ENCODE measurements around the gene HRH2. TPM values are rescaled to one million over a fixed set of nuclear protein-coding genes. Genes with fewer than 3 reads are reported as not detected.

Gene HRH2
- total and polyA plus RNA-seq, 7 experiments from 2014 or later = 5.0 to 26.3 (median 8.0) TPM

- peaks cover 0 to 38% of the 10 kb centered on the region in 2 donors for H3K4me1 ChIP-seq (ENCODE audit: control insufficient read depth in 2 of 2, insufficient read depth in 2 of 2, low read length in 2 of 2)
- POLR2A ChIA-PET = no interaction called here
Observed at GRCh38 chr5:175666216-175666615, 8.3 kb downstream of the HRH2 start.

GRCh38 chr5:175668006-175668405 is 10.1 kb downstream of the HRH2 start:
- ATAC-seq (no peak), DNase-seq (no peak)
- no peak overlapping the region for H3K4me3 ChIP-seq (ENCODE audit: low read length)
- Mint-ChIP-seq H3K9me3 (peaks cover 0 to 1% (median 0%) of the 10 kb centered on the region in 11 donors), H3K36me3 (peaks cover 0 to 19% (median 13%) of the 10 kb centered on the region in 5 donors), H3K4me1 (peaks cover 59 to 97% (median 83%) of the 10 kb centered on the region in 7 donors), H3K4me3 (peak overlapping the region in 1 of 10 donors; percentile 12), H3K27me3 (no peaks in the 10 kb centered on the region), H3K27ac (peak overlapping the region in 7 of 9 donors; percentile 14 to 76 (median 48))
- H3K4me1 ChIP-seq (ENCODE audit: control insufficient read depth in 2 of 2, insufficient read depth in 2 of 2, low read length in 2 of 2) = peaks cover 0 to 34% of the 10 kb centered on the region in 2 donors
- H3K9me3 ChIP-seq (ENCODE audit: control insufficient read depth in 2 of 3, low read length in 3 of 3) = no peaks in the 10 kb centered on the region
- intact Hi-C loops (cut with micrococcal nuclease) = no loop called here
- no peaks in the 10 kb centered on the region for H3K36me3 ChIP-seq (ENCODE audit: control insufficient read depth in 2 of 3, insufficient read depth in 3 of 3, low read length in 3 of 3)
- no peak overlapping the region for H3K27ac ChIP-seq (ENCODE audit: low read depth, low read length)
- POLR2A ChIA-PET = interaction anchor here (1.2 kb wide), 1 partner anchor 14 kb away, joined by 5 read pairs; no protein-coding TSS in a partner anchor
- CTCF ChIA-PET = interaction anchor here (0.6 to 1.2 kb wide), 2 partner anchors 28 to 134 kb away, joined by 3 read pairs; no protein-coding TSS in a partner anchor
- no peaks in the 10 kb centered on the region for H3K27me3 ChIP-seq (ENCODE audit: control insufficient read depth in 2 of 2, insufficient read depth in 2 of 2, low read length in 2 of 2)

More at GRCh38 chr5:175666216-175666615, 8.3 kb downstream of the HRH2 start:
- no peaks in the 10 kb centered on the region for H3K36me3 ChIP-seq (ENCODE audit: control insufficient read depth in 2 of 3, insufficient read depth in 3 of 3, low read length in 3 of 3)
- intact Hi-C loops (cut with micrococcal nuclease) = no loop called here
- DNase-seq (no peak), ATAC-seq (no peak)
- peak overlapping the region in 6 of 9 donors; percentile 14 to 67 (median 29) for H3K27ac Mint-ChIP-seq
- H3K4me3 ChIP-seq (ENCODE audit: low read length) = no peak overlapping the region
- no peak overlapping the region for H3K4me3 Mint-ChIP-seq
- H3K27ac ChIP-seq (ENCODE audit: low read depth, low read length) = no peak overlapping the region
- peaks cover 55 to 97% (median 82%) of the 10 kb centered on the region in 7 donors for H3K4me1 Mint-ChIP-seq
- H3K9me3 ChIP-seq (ENCODE audit: control insufficient read depth in 2 of 3, low read length in 3 of 3) = no peaks in the 10 kb centered on the region
- no peaks in the 10 kb centered on the region for H3K9me3 Mint-ChIP-seq
- H3K27me3 Mint-ChIP-seq = no peaks in the 10 kb centered on the region
- no peaks in the 10 kb centered on the region for H3K27me3 ChIP-seq (ENCODE audit: control insufficient read depth in 2 of 2, insufficient read depth in 2 of 2, low read length in 2 of 2)
- CTCF ChIA-PET = no interaction called here
- H3K36me3 Mint-ChIP-seq = peaks cover 0 to 29% (median 15%) of the 10 kb centered on the region in 5 donors

DNA sequence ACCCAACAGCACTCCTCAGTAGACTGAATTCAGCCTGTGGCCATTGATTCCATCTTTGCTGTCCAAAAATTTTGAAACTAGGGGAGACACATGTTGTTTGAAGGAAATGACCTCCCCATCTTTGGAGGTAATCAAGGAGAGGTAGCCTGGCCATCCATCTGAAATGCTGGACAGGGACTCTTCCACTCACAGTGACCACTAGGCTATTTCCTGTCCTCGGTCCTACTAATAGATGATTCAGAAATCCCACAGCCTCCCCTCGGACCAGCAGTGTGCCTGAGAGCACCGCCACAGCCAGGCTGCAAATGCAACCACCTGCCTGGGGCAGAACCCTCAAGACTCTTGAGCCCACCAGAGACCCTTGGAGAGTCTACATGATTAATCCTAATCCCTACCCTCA is 12.5 kb downstream of the HRH2 start:
- H3K36me3 Mint-ChIP-seq = peaks cover 0 to 26% (median 9%) of the 10 kb centered on the region in 5 donors
- H3K4me1 ChIP-seq (ENCODE audit: control insufficient read depth in 2 of 2, insufficient read depth in 2 of 2, low read length in 2 of 2) = peaks cover 0 to 28% of the 10 kb centered on the region in 2 donors
- no peak overlapping the region for H3K27ac ChIP-seq (ENCODE audit: low read depth, low read length)
- H3K27ac Mint-ChIP-seq = peak overlapping the region in 6 of 9 donors; percentile 54 to 82 (median 58)
- ChIA-PET POLR2A (no interaction called here), CTCF (no interaction called here)
- H3K4me3 Mint-ChIP-seq = no peak overlapping the region
- peaks cover 0 to 3% (median 0%) of the 10 kb centered on the region in 3 experiments for H3K36me3 ChIP-seq (ENCODE audit: control insufficient read depth in 2 of 3, insufficient read depth in 3 of 3, low read length in 3 of 3)
- H3K27me3 ChIP-seq (ENCODE audit: control insufficient read depth in 2 of 2, insufficient read depth in 2 of 2, low read length in 2 of 2) = no peaks in the 10 kb centered on the region
- peaks cover 52 to 93% (median 78%) of the 10 kb centered on the region in 7 donors for H3K4me1 Mint-ChIP-seq
- no peaks in the 10 kb centered on the region for H3K27me3 Mint-ChIP-seq
- no peak for ATAC-seq
- DNase-seq = no peak
- H3K4me3 ChIP-seq (ENCODE audit: low read length) = no peak overlapping the region
- intact Hi-C loops (cut with micrococcal nuclease) = no loop called here
- peaks cover 0 to 2% (median 0%) of the 10 kb centered on the region in 11 donors for H3K9me3 Mint-ChIP-seq
- no peaks in the 10 kb centered on the region for H3K9me3 ChIP-seq (ENCODE audit: control insufficient read depth in 2 of 3, low read length in 3 of 3)

- peaks cover 0 to 2% (median 0%) of the 10 kb centered on the region in 11 donors for H3K9me3 Mint-ChIP-seq
- H3K4me3 Mint-ChIP-seq = peak overlapping the region in 3 of 10 donors; percentile 7 to 14 (median 11)
- Histone ChIP-seq H3K27me3 (ENCODE audit: control insufficient read depth in 2 of 2, insufficient read depth in 2 of 2, low read length in 2 of 2) (no peaks in the 10 kb centered on the region), H3K9me3 (ENCODE audit: control insufficient read depth in 2 of 3, low read length in 3 of 3) (no peaks in the 10 kb centered on the region), H3K4me3 (ENCODE audit: low read length) (no peak overlapping the region), H3K4me1 (ENCODE audit: control insufficient read depth in 2 of 2, insufficient read depth in 2 of 2, low read length in 2 of 2) (peaks cover 0 to 23% of the 10 kb centered on the region in 2 donors), H3K27ac (ENCODE audit: low read depth, low read length) (no peak overlapping the region), H3K36me3 (ENCODE audit: control insufficient read depth in 2 of 3, insufficient read depth in 3 of 3, low read length in 3 of 3) (peaks cover 0 to 3% (median 0%) of the 10 kb centered on the region in 3 experiments)
- peaks cover 0 to 30% (median 13%) of the 10 kb centered on the region in 5 donors for H3K36me3 Mint-ChIP-seq
- ChIA-PET CTCF (no interaction called here), POLR2A (no interaction called here)
- H3K27ac Mint-ChIP-seq = peak overlapping the region in 8 of 9 donors; percentile 3 to 82 (median 68)
- DNase-seq (no peak), ATAC-seq (peak; percentile 66)
- peaks cover 54 to 93% (median 78%) of the 10 kb centered on the region in 7 donors for H3K4me1 Mint-ChIP-seq
- H3K27me3 Mint-ChIP-seq = no peaks in the 10 kb centered on the region
- intact Hi-C loops (cut with micrococcal nuclease) = no loop called here
Observed at GRCh38 chr5:175671013-175671412, 13.1 kb downstream of the HRH2 start.

DNA sequence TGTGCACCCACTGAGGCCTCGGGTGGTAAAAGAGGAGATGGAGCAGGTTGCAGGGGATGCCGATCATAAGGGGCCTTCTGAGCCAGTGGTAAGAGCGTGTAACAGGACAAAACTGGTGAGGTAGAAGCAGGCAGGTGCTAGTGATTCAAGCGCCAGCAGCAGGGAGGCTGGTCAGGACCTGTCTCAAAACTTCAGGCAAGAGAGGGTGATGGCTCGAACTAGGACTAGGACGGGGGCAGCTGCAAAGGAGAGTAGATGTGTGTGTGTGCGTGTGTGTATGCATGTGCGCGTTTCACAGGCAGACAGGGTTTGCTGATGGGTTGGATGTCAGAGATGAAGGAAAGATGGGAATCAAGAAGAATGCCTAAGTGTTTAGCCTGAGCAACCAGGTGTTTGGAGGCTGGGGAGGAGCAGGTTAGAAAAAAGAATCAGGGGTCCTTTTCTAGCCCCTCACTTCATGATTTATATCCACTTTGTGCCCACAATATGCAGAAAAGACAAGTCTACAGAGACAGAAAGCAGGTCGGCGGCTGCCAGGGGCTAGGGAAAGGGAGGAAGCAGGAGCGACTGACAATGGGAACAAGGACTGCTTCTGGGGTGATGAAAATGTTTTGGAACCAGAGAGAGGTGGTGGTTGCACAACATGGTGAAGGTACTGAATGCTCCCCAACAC is 15.2 kb downstream of the HRH2 start:
- Histone ChIP-seq H3K27ac (ENCODE audit: low read depth, low read length) (no peak overlapping the region), H3K4me1 (ENCODE audit: control insufficient read depth in 2 of 2, insufficient read depth in 2 of 2, low read length in 2 of 2) (peaks cover 0 to 38% of the 10 kb centered on the region in 2 donors), H3K9me3 (ENCODE audit: control insufficient read depth in 2 of 3, low read length in 3 of 3) (no peaks in the 10 kb centered on the region), H3K27me3 (ENCODE audit: control insufficient read depth in 2 of 2, insufficient read depth in 2 of 2, low read length in 2 of 2) (no peaks in the 10 kb centered on the region), H3K36me3 (ENCODE audit: control insufficient read depth in 2 of 3, insufficient read depth in 3 of 3, low read length in 3 of 3) (peaks cover 0 to 3% (median 0%) of the 10 kb centered on the region in 3 experiments), H3K4me3 (ENCODE audit: low read length) (no peak overlapping the region)
- Mint-ChIP-seq H3K27ac (peak overlapping the region in 7 of 9 donors; percentile 7 to 86 (median 45)), H3K4me3 (peak overlapping the region in 3 of 10 donors; percentile 1 to 64 (median 3)), H3K9me3 (peaks cover 0 to 2% (median 0%) of the 10 kb centered on the region in 11 donors), H3K36me3 (peaks cover 0 to 28% (median 13%) of the 10 kb centered on the region in 5 donors), H3K27me3 (no peaks in the 10 kb centered on the region), H3K4me1 (peaks cover 60 to 93% (median 78%) of the 10 kb centered on the region in 7 donors)
- POLR2A ChIA-PET = no interaction called here
- intact Hi-C loops (cut with micrococcal nuclease) = no loop called here
- CTCF ChIA-PET = no interaction called here
- ATAC-seq (no peak), DNase-seq (no peak)

GRCh38 chr5:175674731-175675346 is 17.0 kb downstream of the HRH2 start:
- Histone ChIP-seq H3K36me3 (ENCODE audit: control insufficient read depth in 2 of 3, insufficient read depth in 3 of 3, low read length in 3 of 3) (peaks cover 0 to 3% (median 0%) of the 10 kb centered on the region in 3 experiments), H3K27ac (ENCODE audit: low read depth, low read length) (no peak overlapping the region), H3K4me3 (ENCODE audit: low read length) (no peak overlapping the region), H3K4me1 (ENCODE audit: control insufficient read depth in 2 of 2, insufficient read depth in 2 of 2, low read length in 2 of 2) (peaks cover 0 to 43% of the 10 kb centered on the region in 2 donors), H3K9me3 (ENCODE audit: control insufficient read depth in 2 of 3, low read length in 3 of 3) (no peaks in the 10 kb centered on the region), H3K27me3 (ENCODE audit: control insufficient read depth in 2 of 2, insufficient read depth in 2 of 2, low read length in 2 of 2) (no peaks in the 10 kb centered on the region)
- ChIA-PET POLR2A (no interaction called here), CTCF (interaction anchor here (1.2 to 2.6 kb wide), 2 partner anchors 16 to 141 kb away, joined by 4 to 11 read pairs; no protein-coding TSS in a partner anchor)
- peaks cover 62 to 94% (median 88%) of the 10 kb centered on the region in 7 donors for H3K4me1 Mint-ChIP-seq
- peak overlapping the region in 8 of 9 donors; percentile 13 to 87 (median 58) for H3K27ac Mint-ChIP-seq
- no peaks in the 10 kb centered on the region for H3K27me3 Mint-ChIP-seq
- peaks cover 0 to 33% (median 13%) of the 10 kb centered on the region in 5 donors for H3K36me3 Mint-ChIP-seq
- H3K4me3 Mint-ChIP-seq = peak overlapping the region in 2 of 10 donors; percentile 13 to 52
- intact Hi-C loops (cut with micrococcal nuclease) = no loop called here
- peaks cover 0 to 2% (median 0%) of the 10 kb centered on the region in 11 donors for H3K9me3 Mint-ChIP-seq
- DNase-seq (no peak), ATAC-seq (peak; percentile 47)
